LNCaP clone FGC (cell line): Measurements from ENCODE around the gene SLC45A1.

Source experiments
- DNase-seq: peaks from one replicate; pipeline ENCODE4 v3.0.0-alpha.2; 2011; ENCODE audit warnings: low read depth
- H3K4me3 ChIP-seq: 2 replicates; pipeline ENCODE4 v1.5.1; 2011; ENCODE audit warnings: mild to moderate bottlenecking, low read depth, low read length, control low read depth
- TF ChIP-seq, protein P1 (sequence below): IDR thresholded peaks from 2 replicates; pipeline ENCODE4 v1.5.1; 2012; ENCODE audit warnings: mild to moderate bottlenecking; ENCODE audit not compliant: control insufficient read depth, insufficient read depth; ENCODE audit errors: extremely low read depth

SLC45A1 gene

DNA sequence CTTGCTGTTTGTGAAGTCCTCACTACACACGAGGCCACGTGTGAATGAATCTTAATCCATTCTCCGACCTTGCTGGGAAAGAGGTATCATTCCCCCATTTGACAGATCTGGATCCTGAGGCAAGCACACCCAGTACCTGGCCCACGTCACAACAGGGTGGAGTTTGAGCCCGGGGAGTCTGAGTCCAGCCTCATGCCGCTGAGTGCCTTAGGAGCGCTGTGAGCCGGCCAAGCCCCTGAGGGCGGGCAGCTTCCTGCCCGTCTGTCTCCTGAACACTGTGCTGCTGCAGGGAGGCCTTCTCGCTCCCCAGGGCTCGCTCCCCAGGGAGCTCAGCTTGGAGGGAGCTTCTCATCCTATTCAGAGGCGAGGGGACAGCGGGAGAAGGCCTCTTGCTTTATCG lies 29.7 kb downstream of the SLC45A1 start:
- no peak overlapping the region for H3K4me3 ChIP-seq
- DNase-seq = no peak
- TF ChIP-seq, protein P1, sequence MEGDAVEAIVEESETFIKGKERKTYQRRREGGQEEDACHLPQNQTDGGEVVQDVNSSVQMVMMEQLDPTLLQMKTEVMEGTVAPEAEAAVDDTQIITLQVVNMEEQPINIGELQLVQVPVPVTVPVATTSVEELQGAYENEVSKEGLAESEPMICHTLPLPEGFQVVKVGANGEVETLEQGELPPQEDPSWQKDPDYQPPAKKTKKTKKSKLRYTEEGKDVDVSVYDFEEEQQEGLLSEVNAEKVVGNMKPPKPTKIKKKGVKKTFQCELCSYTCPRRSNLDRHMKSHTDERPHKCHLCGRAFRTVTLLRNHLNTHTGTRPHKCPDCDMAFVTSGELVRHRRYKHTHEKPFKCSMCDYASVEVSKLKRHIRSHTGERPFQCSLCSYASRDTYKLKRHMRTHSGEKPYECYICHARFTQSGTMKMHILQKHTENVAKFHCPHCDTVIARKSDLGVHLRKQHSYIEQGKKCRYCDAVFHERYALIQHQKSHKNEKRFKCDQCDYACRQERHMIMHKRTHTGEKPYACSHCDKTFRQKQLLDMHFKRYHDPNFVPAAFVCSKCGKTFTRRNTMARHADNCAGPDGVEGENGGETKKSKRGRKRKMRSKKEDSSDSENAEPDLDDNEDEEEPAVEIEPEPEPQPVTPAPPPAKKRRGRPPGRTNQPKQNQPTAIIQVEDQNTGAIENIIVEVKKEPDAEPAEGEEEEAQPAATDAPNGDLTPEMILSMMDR = no peak

DNA sequence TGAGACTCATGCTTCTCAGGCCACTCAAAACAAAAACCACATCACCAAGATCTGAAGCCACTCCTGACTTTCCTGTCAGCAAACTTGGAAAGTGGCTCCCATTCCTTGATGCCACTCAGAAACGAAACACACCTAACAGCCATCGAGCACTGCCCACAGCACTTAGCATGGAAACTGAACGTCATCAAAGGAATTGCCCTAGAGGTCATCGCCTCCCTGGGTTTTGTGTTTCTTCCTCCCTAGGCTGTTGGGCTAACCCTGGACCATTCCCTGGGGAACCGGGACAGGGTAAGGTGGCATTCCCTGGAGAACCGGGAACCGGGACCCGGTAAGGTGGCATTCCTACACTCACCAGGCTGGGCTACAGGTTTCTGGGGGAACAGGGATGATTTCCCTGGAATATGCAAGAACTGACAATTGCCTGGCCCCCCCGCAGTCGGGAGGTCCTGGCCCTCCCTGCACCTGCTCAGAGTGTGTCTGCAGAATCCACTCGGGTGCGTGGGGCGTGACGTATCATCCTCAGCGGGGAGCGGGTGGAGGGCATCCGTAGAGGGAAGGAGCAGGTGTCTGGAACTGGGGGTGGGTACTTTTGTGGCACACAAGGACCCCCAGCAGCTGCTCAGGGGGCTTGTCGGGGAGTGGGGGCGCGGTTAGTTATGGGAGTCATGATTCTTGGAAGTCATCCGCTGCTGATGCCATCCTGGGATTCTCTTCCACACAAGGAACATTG lies 30.3 kb downstream of the SLC45A1 start:
- no peak overlapping the region for H3K4me3 ChIP-seq
- TF ChIP-seq, protein P1 = no peak
- DNase-seq = no peak

- TF ChIP-seq, protein P1 = peak; percentile 80
- no peak overlapping the region for H3K4me3 ChIP-seq
- DNase-seq = no peak
Observed at GRCh38 chr1:8348777-8349472, 31.0 kb downstream of the SLC45A1 start.

DNA sequence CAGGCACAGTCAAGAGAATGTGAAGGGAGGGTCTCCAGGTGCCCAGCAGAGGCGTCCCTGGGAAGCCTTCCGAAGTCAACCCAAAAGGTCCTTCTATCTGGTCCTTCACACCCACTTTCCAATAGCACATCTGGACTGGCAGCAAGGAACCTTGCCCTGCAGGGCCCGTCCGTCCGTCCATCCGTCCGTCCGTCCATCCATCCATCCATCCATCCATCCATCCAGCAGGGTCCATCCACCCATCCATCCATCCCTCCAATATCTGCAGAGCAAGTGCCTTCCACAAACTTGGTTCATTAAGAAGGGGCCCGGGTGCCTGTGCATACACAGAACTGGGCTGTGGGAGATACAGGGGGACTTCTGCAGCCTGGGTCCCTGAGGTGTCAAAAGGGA lies 31.6 kb downstream of the SLC45A1 start:
- H3K4me3 ChIP-seq = no peak overlapping the region
- TF ChIP-seq, protein P1 = no peak
- no peak for DNase-seq

- TF ChIP-seq, protein P1 = no peak
- H3K4me3 ChIP-seq = no peak overlapping the region
- DNase-seq = no peak
Observed at GRCh38 chr1:8349961-8350360, 32.0 kb downstream of the SLC45A1 start.

GRCh38 chr1:8350914-8351684 lies 33.2 kb downstream of the SLC45A1 start:
- TF ChIP-seq, protein P1 = no peak
- DNase-seq = no peak
- H3K4me3 ChIP-seq = no peak overlapping the region
